Activated T-helper 1 cell treated with anti-CD3 and anti-CD28 coated beads, Interleukin-12 subunit alpha, Interleukin-12 subunit beta, Interleukin-2, Interleukin-4 antibody, amounts not matched to agents 30 ng/mL and 10 ng/mL and 1 ng/mL, durations not matched to agents 14 hours and 24 hours and 36 hours (primary cell): ENCODE results near the gene PSMB4. TPM values are rescaled to one million over a fixed set of nuclear protein-coding genes. Genes with fewer than 3 reads are reported as not detected.
"Not testable (repeated sequence)": the region's sequence is repeated elsewhere in the genome, so short reads cannot be mapped to it uniquely, and the experiment has no call there.

ENCODE experiments used
- DNase-seq: peaks from one replicate; pipeline ENCODE4 v3.0.0; 2021; ENCODE audit warnings: low spot score
- H3K27ac Mint-ChIP-seq: one replicate; pipeline ENCODE4 v1.8.0; 2021; ENCODE audit warnings: mild to moderate bottlenecking, mixed read lengths
- H3K27me3 Mint-ChIP-seq: one replicate; pipeline ENCODE4 v1.8.0; 2022; ENCODE audit warnings: mild to moderate bottlenecking, moderate library complexity, mixed read lengths; ENCODE audit not compliant: insufficient read depth
- H3K36me3 Mint-ChIP-seq: one replicate; pipeline ENCODE4 v1.8.0; 2021; ENCODE audit warnings: low read depth, mixed read lengths
- H3K4me1 Mint-ChIP-seq: one replicate; pipeline ENCODE4 v1.8.0; 2021; ENCODE audit warnings: low read depth, mixed read lengths
- H3K4me3 Mint-ChIP-seq: one replicate; pipeline ENCODE4 v1.8.0; 2021; ENCODE audit warnings: mild to moderate bottlenecking, moderate library complexity, mixed read lengths
- H3K9me3 Mint-ChIP-seq: one replicate; pipeline ENCODE4 v1.8.0; 2021; ENCODE audit warnings: mixed read lengths
- intact Hi-C: fragments of 100-400 bp; cut with micrococcal nuclease; formaldehyde crosslinking; loops from one replicate; pipeline ENCODE4 v1.15.1; 2024
- total RNA-seq: library from RNA; stranded (reverse); gene quantifications from 2 replicates; pipeline ENCODE4 v1.2.3, GENCODE V29; 2022

The PSMB4 gene
- total RNA-seq, 1 donor from 2014 or later: 436 TPM

GRCh38 chr1:151428068-151428467 lies 28.7 kb downstream of the PSMB4 start:
- Mint-ChIP-seq H3K9me3 (no peaks in the 10 kb centered on the region), H3K27ac (no peak overlapping the region), H3K4me1 (peaks cover 6% of the 10 kb centered on the region), H3K4me3 (no peak overlapping the region), H3K27me3 (no peaks in the 10 kb centered on the region), H3K36me3 (peaks cover 50% of the 10 kb centered on the region)
- DNase-seq: no peak
- intact Hi-C loops: no loop called here

- H3K27ac Mint-ChIP-seq, DNase-seq, intact Hi-C loops, H3K36me3 Mint-ChIP-seq, H3K27me3 Mint-ChIP-seq, H3K4me1 Mint-ChIP-seq, H3K4me3 Mint-ChIP-seq, H3K9me3 Mint-ChIP-seq: not testable (repeated sequence)
These were observed 34.5 kb downstream of the PSMB4 start for GRCh38 chr1:151433827-151434226.

- intact Hi-C loops: no loop called here
- no peak overlapping the region for H3K27ac Mint-ChIP-seq
- peaks cover 7% of the 10 kb centered on the region for H3K4me1 Mint-ChIP-seq
- H3K27me3 Mint-ChIP-seq: no peaks in the 10 kb centered on the region
- DNase-seq: no peak
- H3K36me3 Mint-ChIP-seq: peaks cover 11% of the 10 kb centered on the region
- no peak overlapping the region for H3K4me3 Mint-ChIP-seq
- no peaks in the 10 kb centered on the region for H3K9me3 Mint-ChIP-seq
These were observed 35.8 kb downstream of the PSMB4 start for GRCh38 chr1:151435174-151435573.

- H3K27ac Mint-ChIP-seq: no peak overlapping the region
- peaks cover 23% of the 10 kb centered on the region for H3K4me1 Mint-ChIP-seq
- intact Hi-C loops: no loop called here
These were observed 37.6 kb downstream of the PSMB4 start for GRCh38 chr1:151436985-151437384.

GRCh38 chr1:151437396-151437795 lies 38.0 kb downstream of the PSMB4 start:
- intact Hi-C loops: not testable (repeated sequence)
- peaks cover 24% of the 10 kb centered on the region for H3K4me1 Mint-ChIP-seq

More at GRCh38 chr1:151436985-151437384, 37.6 kb downstream of the PSMB4 start:
- no peaks in the 10 kb centered on the region for H3K27me3 Mint-ChIP-seq
- no peak overlapping the region for H3K4me3 Mint-ChIP-seq
- peaks cover 11% of the 10 kb centered on the region for H3K36me3 Mint-ChIP-seq
- H3K9me3 Mint-ChIP-seq: no peaks in the 10 kb centered on the region
- no peak for DNase-seq

GRCh38 chr1:151443846-151444782 lies 44.7 kb downstream of the PSMB4 start:
- H3K27me3 Mint-ChIP-seq: no peaks in the 10 kb centered on the region
- intact Hi-C loops: loop anchor here (1.0 to 2.0 kb wide), 6 partner anchors 13 to 392 kb away; partner anchors contain the start of gene CGN
- peak; percentile 50 for DNase-seq
- no peak overlapping the region for H3K27ac Mint-ChIP-seq
- no peak overlapping the region for H3K4me3 Mint-ChIP-seq
- peaks cover 36% of the 10 kb centered on the region for H3K4me1 Mint-ChIP-seq
- no peaks in the 10 kb centered on the region for H3K9me3 Mint-ChIP-seq
- H3K36me3 Mint-ChIP-seq: peaks cover 13% of the 10 kb centered on the region

More at GRCh38 chr1:151437396-151437795, 38.0 kb downstream of the PSMB4 start:
- peaks cover 12% of the 10 kb centered on the region for H3K36me3 Mint-ChIP-seq
- H3K9me3 Mint-ChIP-seq, H3K27me3 Mint-ChIP-seq, DNase-seq, H3K4me3 Mint-ChIP-seq, H3K27ac Mint-ChIP-seq: not testable (repeated sequence)

GRCh38 chr1:151444783-151445177 lies 45.4 kb downstream of the PSMB4 start:
- H3K4me1 Mint-ChIP-seq: peaks cover 34% of the 10 kb centered on the region
- H3K27ac Mint-ChIP-seq: no peak overlapping the region
- no peaks in the 10 kb centered on the region for H3K27me3 Mint-ChIP-seq
- peaks cover 11% of the 10 kb centered on the region for H3K36me3 Mint-ChIP-seq
- intact Hi-C loops: loop anchor here (1.0 to 2.0 kb wide), 6 partner anchors 13 to 392 kb away; partner anchors contain the start of genes CGN and TUFT1
- no peak for DNase-seq
- no peaks in the 10 kb centered on the region for H3K9me3 Mint-ChIP-seq
- no peak overlapping the region for H3K4me3 Mint-ChIP-seq

GRCh38 chr1:151447696-151448095 lies 48.3 kb downstream of the PSMB4 start:
- DNase-seq: no peak
- no peak overlapping the region for H3K4me3 Mint-ChIP-seq
- H3K27me3 Mint-ChIP-seq: no peaks in the 10 kb centered on the region
- no peak overlapping the region for H3K27ac Mint-ChIP-seq
- no peaks in the 10 kb centered on the region for H3K9me3 Mint-ChIP-seq
- H3K36me3 Mint-ChIP-seq: peaks cover 4% of the 10 kb centered on the region
- H3K4me1 Mint-ChIP-seq: peaks cover 17% of the 10 kb centered on the region
- intact Hi-C loops: no loop called here

Other genes with a start within 250 kb of the PSMB4 start
- gene TNFAIP8L2, start 242.9 kb upstream of the PSMB4 start, total RNA-seq: 38.0 and 38.5 TPM in 2 replicates
- 4.0 and 5.0 TPM in 2 replicates for gene LYSMD1, start 233.7 kb upstream of the PSMB4 start, total RNA-seq
- 111 and 117 TPM in 2 replicates for gene SCNM1, start 233.4 kb upstream of the PSMB4 start, total RNA-seq
- 2.6 and 2.9 TPM in 2 replicates for gene TMOD4, start 223.6 kb upstream of the PSMB4 start, total RNA-seq
- 90.0 and 96.4 TPM in 2 replicates for gene VPS72, start 209.4 kb upstream of the PSMB4 start, total RNA-seq
- 98.9 and 101 TPM in 2 replicates for gene PIP5K1A, start 201.0 kb upstream of the PSMB4 start, total RNA-seq
- gene PSMD4, start 144.8 kb upstream of the PSMB4 start, total RNA-seq: 276 and 285 TPM in 2 replicates
- gene ZNF687, start 117.3 kb upstream of the PSMB4 start, total RNA-seq: 26.9 and 27.3 TPM in 2 replicates
- 52.4 and 54.7 TPM in 2 replicates for gene PI4KB, start 72.2 kb upstream of the PSMB4 start, total RNA-seq
- gene RFX5, start 52.3 kb upstream of the PSMB4 start, total RNA-seq: 78.1 and 83.4 TPM in 2 replicates
- gene SELENBP1, start 26.9 kb upstream of the PSMB4 start, total RNA-seq: not detected in 2 replicates
- 89.1 and 91.1 TPM in 2 replicates for gene POGZ, start 59.9 kb downstream of the PSMB4 start, total RNA-seq
- 0.17 and 0.91 TPM in 2 replicates for gene CGN, start 111.8 kb downstream of the PSMB4 start, total RNA-seq
- 1.9 and 2.3 TPM in 2 replicates for gene TUFT1, start 140.7 kb downstream of the PSMB4 start, total RNA-seq
- gene SNX27, start 212.5 kb downstream of the PSMB4 start, total RNA-seq: 31.1 and 31.9 TPM in 2 replicates